ENCODE results near the gene ASF1A.
"Not testable (repeated sequence)": the region's sequence is repeated elsewhere in the genome, so short reads cannot be mapped to it uniquely, and the experiment has no call there.

The ASF1A gene

DNA sequence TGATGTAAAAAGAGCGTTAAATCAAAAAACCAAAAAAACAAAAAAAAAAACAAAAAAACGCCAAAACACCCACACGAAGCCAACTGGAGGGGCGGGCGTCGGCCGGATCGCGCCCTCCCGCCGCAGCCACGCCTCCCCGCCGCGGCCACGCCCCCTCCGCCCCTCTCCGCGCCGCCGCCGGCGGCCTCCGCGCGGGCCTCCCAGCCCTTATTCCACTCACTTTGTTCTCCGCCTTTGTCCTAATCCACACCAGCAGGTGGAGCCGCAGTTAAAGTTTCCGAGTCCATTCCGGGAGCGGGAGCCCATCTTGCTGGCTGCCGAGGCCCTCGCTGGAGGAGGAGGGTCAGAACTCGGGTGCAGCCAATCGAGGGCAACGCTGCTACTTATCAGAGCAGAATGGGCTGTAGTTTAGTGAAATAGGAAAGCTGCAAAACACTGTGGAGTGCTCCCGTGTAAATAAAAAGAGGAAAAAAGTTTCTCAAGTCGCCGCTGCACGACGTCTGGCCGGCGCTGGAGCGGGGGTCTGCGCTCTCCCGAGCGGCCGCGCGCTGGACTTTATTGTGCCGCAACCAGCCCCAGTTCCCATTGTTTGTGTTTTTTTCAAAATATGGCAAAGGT, at the start of gene ASF1A:
TSS of gene ASF1A (plus strand) at position 346 of the 618 bp plus-strand sequence. CDS start at position 608, 262 bp downstream.
- peak; percentile 97 for DNase-seq (ENCODE audit: low spot score)

DNA sequence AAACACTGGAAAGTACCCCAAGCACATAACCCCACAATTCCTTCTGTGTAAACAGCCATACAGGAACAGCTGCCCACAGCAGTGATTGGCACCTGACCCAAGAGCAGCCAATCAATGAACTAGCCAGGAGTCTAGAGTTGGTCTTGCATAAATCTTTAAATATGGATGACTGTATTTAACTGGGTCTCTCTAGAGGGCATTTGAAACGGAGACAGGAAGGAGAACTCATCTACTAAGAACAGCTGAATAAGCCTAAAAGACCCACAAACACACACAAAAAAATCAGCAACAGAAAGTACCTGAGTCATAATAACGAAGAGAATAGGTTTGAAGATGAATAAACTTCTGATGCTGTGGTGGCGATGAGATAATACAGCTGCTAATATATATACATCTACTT, 49.0 kb upstream of the ASF1A start:
- no peak for DNase-seq (ENCODE audit: low spot score)

DNA sequence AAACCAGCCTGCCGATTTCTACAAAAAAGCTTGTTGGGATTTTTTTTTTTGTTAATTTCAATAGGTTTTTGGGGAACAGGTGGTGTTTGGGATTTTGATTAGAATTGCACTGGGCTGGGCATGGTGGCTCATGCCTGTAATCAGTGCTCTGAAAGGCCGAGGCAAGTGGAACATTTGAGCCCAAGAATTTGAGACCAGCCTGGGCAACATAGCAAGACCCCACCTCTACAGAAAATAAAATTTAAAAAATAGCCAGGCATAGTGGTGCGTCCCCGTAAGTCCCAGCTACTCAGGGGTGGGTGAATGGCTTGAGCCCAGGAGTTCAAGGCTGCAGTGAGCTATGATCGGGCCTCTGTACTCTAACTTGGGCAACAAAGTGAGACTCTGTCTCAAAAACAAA, 40.5 kb upstream of the ASF1A start:
- DNase-seq (ENCODE audit: low spot score), result no peak

DNA sequence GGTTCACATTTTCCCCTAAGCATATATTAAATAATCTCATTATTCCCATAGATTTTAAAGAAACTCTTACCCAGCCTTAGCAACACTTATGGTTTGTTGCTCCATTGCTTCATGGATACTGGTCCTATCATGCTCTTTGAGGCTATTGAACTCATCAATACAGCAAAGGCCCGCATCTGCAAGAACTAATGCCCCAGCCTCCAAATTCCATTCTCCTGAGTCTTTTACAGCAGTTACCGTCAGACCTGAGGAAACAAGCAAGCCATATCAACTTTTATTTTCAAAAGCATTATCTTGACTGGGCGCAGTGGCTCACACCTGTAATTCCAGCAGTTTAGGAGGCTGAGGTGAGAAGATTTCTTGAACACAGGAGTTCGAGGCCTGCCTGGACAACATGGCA, 37.7 kb upstream of the ASF1A start:
- DNase-seq (ENCODE audit: low spot score), result no peak

DNA sequence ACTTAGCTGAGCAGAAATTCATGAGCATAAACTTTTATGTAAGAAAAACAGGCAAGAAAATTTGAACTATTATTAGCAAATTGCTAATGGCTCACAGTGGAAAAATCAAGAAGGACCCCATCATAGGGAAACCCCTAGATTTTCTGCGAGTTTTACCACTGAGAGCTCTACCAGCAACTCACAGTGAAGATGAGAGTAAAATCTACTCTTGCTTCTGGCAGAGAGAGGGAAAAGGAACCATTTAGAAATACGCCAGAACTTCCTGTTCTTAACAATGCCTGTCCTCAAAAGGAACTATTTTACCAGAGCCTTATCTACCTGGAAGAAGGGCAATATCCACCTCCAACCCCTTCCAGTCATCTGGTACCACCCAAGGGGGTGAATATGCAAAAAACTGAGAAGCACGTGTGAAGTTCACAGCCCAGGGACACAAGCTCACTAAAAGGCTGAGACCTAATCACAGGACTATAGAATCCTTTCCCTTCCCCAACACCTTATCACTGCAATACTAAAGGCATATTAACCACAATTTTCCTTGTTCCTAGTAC, 34.4 kb upstream of the ASF1A start:
- no peak for DNase-seq (ENCODE audit: low spot score)

DNA sequence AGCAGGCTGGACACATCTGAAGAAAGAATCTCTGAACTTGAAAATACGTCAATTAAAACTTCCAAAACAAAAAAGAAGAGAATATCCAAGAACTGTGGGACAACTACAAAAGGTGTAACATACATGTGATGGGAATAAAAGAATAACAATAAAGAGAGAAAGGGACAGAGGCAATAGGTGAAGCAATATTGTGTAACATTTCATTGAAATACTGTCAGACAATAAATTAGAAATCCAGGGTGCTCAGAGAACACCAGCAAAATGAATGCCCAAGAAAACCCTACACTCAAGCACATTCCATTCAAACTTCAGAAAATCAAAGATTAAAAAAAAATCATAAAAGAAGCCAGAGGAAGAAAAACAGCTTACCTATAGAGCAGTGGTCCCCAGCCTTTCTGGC, 33.6 kb upstream of the ASF1A start:
- DNase-seq (ENCODE audit: low spot score), result no peak

DNA sequence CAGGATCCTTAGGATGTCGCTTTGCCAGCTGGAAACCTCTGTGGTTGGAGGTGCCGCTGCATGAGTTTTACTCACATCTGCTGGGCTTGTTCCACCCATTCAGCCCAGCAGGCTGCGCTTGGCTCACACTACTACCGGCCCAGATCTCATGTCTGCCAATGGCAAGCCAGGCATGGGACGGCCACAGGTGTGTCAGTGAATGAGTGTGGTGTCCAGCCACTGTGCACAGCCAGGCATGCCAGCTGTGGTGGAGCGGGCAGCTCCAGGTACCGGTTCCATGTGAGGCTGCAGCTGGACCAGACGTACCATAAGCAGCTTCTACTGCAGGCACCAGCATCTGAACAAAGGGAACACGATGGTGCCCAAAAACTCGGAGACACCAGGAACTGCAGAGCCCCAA, 33.1 kb upstream of the ASF1A start:
- DNase-seq (ENCODE audit: low spot score), result no peak

DNA sequence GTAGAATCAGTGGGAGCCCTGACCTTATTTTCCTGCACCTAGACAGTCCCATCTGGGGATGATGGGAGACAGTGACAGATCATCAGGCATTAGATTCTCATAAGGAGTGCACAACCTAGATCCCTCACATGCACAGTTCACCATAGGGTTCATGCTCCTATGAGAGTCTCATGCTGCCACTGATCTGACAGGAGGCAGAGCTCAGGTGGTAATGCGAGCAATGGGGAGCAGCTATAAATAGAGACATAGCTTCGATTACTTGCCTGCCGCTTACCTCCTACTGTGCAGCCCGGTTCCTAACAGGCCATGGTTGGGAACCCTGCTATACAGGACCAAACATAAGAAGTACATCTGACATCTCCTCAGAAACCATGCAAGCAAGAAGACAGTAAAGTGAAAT, 31.5 kb upstream of the ASF1A start:
- DNase-seq (ENCODE audit: low spot score), result no peak

DNA sequence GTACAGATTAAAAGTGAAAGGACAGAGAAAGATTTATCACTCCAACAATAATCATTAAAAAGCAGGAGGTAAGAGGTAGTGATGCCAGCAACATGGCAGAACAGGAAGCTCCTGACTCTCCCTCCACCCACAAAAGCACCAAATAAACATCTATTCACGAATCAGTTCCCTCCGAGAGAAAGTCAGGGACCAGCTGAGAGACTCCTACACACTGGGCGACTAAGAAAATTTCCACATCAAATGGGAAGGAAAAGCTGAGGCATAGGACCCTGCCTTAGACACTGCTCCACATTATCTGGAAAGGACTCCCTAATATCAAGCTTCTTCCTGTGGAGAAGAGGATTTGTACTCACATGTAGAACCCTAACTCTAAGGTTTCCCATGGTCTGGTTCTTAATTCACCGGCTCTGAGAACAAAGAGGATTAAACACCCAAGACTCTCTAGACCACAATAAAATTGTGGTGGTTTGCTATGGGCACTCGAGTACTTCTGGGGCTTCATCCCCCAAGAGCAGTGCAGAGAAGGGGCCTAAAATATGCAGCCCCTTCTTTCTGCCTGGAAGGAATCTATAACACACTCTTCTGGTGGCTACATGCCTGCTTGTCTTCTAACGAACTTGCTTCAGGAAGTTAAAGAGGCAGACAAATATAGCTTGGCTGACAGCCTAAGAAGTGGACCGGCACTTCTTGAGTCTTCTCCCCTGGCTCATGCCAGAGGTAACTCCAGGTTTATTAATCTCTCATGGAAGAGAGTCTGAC, 29.4 kb upstream of the ASF1A start:
- DNase-seq (ENCODE audit: low spot score), result no peak

DNA sequence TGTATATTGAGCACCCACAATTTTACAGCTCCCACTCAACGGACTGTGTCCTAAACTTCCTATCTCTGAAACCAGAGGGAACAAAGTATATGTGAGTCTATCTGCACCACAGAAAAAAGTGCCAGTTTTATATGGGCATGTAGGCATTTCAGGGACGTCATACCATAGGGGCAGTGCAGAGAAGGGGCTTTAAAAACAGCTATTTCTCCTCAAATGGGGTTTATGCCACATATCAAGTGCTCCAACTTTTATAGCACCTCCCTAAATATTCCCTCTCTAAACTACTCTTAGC, 28.9 kb upstream of the ASF1A start:
- DNase-seq (ENCODE audit: low spot score), result no peak

DNA sequence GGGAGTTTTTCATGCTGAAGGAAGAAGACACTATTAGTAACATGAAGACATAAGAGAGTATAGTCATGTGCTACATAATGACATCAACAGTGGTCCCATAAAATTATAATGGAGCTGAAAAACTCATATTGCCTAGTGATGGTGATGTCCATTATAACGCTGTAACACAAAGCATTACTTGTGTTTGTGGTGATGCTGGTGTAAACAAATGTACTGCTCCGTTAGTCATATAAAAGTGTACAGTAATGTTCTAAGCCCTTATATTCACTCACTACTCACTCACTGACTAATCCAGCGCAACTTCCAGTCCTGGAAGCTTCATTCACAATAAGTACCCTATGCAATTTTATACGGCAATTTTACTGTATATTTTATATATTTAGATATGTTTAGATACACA, 26.8 kb upstream of the ASF1A start:
- no peak for DNase-seq (ENCODE audit: low spot score)

DNA sequence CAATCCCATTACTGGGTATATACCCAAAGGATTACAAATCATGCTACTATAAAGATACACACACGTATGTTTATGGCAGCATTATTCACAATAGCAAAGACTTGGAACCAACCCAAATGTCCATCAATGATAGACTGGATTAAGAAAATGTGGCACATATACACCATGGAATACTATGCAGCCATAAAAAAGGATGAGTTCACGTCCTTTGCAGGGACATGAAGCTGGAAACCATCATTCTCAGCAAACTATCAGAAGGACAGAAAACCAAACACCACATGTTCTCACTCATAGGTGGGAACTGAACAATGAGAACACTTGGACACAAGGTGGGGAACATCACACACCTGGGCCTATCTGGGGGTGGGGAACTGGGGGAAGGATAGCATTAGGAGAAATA, 25.1 kb upstream of the ASF1A start:
- not testable (repeated sequence) for DNase-seq (ENCODE audit: low spot score)

DNA sequence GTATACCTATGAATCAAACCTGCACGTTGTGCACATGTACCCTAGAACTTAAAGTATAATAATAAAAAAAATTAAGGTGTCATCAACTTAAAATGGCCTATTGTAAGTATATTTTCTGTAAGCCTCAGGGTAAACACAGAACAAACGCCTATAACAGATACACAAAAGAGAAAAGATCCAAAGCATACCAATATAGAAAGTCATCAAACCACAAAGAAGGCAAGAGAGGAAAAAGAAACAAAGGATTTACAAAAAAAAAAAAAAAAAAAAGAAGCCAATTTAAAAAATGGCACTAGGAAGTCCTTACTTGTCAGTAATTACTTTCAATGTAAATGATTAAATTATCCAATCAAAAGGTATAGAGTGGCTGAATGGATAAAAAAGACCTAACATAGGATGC, 24.6 kb upstream of the ASF1A start:
- DNase-seq (ENCODE audit: low spot score), result no peak

DNA sequence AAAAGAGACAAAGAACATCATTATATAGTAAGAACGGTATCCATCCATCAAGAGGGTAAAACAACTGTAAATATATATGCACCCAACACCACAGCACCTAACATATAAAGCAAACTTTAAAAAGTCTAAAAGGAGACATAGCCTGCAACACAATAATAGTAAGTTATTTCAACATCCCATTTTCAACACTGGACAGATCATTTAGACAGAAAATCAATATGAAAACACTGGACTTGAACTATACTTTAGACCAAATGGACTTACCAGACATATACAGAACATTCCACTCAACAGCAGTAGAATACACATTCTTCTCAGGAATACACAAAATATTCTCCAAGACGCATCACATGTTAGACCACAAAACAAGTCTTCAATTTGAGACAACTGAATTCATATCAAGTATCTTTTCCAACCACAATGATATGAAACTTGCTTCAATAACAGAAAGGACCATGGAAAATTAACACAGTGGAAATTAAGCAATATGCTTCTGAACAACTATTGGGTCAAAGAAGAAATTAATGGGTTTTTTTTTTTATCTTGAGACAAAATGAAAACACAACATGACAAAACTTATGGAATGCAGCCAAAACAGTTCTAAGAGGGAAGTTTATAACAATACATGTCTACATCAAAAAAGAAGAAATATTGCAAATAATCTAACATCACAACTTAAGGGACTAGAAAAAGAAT, 23.9 kb upstream of the ASF1A start:
- no peak for DNase-seq (ENCODE audit: low spot score)

DNA sequence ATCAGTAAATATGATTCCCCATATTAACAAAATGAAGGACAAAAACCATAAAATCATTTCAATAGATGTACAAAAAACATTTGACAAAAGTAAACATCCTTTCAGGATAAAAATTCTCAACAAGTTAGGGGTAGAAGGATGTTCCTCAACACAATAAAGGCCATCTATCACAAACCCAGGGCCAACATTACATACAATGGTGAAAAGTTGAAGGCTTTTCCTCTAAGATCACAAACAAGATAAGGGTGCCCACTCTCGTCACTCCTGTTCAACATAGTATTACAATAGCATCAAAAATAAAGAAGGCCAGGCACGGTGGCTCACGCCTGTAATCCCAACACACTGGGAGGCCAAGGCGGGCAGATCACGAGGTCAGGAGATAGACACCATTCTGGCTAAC, 22.6 kb upstream of the ASF1A start:
- DNase-seq (ENCODE audit: low spot score), result no peak

DNA sequence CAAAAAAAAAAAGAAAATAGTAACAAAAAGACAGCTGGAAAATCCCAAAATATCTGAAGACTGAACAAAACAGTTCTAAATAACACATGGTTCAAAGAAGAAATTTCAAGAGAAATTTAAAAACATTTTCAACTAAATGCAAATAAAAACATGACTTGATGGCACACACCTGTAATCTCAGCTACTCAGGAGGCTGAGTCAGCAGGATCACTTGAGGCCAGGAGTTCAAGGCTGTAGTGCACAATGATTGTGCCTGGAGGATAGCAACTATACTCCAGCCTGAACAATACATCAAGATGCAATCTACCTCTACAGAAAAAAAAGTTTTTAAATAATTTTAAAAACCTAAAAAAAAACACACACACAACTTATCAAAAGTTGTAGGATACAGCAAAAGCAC, 21.6 kb upstream of the ASF1A start:
- DNase-seq (ENCODE audit: low spot score), result no peak

DNA sequence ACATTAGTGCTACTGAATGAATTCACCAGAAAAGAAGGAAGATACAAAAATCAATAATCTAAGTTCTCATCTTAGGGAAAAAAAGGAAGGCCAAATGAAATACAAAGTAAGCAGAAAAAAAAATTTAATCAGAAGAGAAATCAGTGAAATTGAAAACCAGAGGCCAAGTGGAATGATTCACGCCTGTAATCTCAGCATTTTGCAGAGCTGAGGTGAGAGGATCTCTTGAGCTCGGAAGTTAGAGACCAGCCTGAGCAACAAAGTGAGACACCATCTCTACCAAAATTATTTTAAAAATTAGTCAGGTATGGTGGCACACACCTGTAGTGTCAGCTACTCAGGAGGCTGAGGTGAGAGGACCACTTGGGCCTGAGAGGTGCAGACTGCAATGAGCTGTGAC, 21.2 kb upstream of the ASF1A start:
- no peak for DNase-seq (ENCODE audit: low spot score)

DNA sequence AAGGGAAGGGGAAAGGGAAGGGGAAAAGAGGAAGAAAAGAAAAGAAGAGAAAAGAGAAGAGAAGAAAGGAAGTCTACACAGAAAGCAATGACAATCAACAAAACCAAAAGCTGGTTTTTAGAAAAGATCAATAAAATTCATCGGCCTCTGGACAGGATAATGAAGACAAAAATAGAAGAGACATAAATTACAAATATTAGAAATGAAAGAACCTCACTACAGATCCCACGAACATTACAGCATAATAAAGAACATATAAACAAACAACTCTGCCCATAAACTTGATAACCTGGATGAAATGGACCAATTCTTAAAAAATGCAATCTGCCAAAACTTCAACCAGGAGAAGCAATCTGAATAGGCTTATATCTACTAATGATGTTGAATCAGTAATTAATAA, 20.7 kb upstream of the ASF1A start:
- DNase-seq (ENCODE audit: low spot score), result no peak

DNA sequence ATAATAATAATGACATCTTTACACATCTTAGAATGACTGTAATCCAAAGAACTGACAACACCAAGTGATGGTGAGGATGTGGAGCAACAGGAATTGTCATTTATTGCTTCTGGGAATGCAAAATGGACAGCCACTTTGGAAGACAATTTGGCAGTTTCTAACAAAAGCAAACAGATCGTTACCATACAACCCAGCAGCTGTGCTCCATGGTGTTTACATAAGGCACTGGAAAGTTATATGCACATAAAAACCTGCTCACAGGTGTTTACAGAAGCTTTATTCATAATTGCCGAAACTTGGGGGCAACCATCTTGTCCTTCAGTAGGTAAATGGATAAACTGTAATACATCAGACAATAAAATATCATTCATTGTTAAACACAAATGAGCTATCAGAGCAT, 18.3 kb upstream of the ASF1A start:
- DNase-seq (ENCODE audit: low spot score), result no peak

DNA sequence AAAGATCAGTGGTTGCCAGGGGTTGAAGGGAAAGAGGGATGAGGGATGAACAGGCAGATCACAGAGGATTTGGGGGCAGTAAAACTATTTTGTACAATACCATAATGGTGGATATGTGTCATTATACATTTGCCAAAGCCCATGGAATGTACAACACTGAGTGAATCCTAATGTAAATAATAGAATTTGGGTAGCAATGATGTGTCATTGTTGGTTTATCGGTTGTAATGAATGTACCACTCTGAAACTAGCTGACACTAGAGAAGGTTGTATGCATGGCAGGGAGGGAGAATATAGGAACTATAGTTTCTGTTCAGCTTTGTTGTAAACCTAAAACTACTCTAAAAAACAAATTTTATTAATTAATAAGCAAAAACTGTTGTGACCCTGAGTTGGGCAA, 17.8 kb upstream of the ASF1A start:
- no peak for DNase-seq (ENCODE audit: low spot score)

DNA sequence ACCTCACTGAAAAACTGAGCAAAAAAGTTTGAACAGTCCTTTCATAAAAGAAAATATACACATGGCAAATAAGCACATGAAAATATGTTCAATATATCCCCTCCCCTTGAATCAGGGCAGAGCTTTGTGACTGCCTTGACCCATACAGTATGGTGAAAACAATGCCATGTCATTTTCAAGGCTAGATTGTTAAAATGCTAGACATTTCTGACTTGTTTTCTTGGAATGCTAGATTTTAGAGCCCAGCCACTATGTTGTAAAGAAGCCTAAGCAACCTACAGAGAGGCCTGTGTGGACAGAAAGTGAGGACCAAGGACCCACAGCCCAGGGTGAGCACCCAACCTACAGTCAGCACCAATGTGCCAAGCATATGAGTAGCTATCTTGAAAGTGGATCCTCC, 17.1 kb upstream of the ASF1A start:
- DNase-seq (ENCODE audit: low spot score), result no peak

DNA sequence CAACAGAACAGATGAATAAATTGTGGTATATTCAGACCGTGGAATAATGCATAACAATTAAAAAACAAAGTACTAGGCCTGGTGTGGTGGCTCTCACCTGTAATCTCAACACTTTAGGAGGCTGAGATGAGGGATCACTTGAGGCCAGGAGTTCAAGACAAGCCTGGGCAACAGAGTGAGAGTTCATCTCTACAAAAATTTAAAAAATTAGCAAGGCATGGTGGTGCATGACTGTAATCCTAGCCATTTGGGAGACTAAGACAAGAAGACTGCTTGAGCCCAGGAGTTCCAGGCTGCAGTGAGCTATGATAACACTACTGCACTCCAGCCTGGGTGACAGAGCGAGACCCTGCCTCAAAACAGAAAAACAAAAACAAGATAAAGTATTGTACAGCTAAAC, 16.1 kb upstream of the ASF1A start:
- no peak for DNase-seq (ENCODE audit: low spot score)

Data from ecto neural progenitor cell (in vitro differentiated cells).